ENCODE results near the gene POP4. TPM values are rescaled to one million over a fixed set of nuclear protein-coding genes. Genes with fewer than 3 reads are reported as not detected.

Gene POP4
- total RNA-seq, 4 donors from 2014 or later, result 35.4 to 76.8 (median 62.6) TPM

DNA sequence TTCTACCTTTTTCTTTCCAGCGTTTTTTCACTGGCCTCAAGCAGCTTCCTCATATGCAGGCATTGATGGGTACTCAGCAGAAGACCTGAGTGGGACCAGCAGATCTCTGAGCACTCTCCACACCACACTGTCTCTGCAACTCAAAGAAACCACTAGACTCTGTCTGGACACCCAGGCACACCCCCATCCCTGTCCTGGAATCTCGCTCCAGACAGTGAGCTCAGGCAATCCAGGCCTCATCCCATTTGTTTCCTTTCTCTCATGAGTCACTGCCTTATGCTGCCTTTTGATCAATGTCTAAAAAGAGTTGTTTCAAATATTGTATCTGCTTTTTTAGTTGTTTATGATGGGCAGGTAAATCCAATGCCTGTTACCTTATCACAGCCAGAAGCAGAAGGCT lies 19.7 kb upstream of the POP4 start:
- peaks cover 38% of the 10 kb centered on the region for H3K27me3 ChIP-seq
- no peaks in the 10 kb centered on the region for H3K4me1 ChIP-seq
- H3K4me3 ChIP-seq, result no peak overlapping the region
- H3K36me3 ChIP-seq, result no peaks in the 10 kb centered on the region
- WGBS, result 78% methylated on average over 2 of the region's 2 CpGs
- no peak overlapping the region for H3K27ac ChIP-seq
- no peaks in the 10 kb centered on the region for H3K9me3 ChIP-seq
- TF ChIP-seq POLR2A (IDR thresholded peaks at IDR 0.05) (no peak), POLR2AphosphoS5 (IDR thresholded peaks at IDR 0.05) (no peak), EP300 (IDR thresholded peaks at IDR 0.05) (no peak)
- TF ChIP-seq, protein P1, sequence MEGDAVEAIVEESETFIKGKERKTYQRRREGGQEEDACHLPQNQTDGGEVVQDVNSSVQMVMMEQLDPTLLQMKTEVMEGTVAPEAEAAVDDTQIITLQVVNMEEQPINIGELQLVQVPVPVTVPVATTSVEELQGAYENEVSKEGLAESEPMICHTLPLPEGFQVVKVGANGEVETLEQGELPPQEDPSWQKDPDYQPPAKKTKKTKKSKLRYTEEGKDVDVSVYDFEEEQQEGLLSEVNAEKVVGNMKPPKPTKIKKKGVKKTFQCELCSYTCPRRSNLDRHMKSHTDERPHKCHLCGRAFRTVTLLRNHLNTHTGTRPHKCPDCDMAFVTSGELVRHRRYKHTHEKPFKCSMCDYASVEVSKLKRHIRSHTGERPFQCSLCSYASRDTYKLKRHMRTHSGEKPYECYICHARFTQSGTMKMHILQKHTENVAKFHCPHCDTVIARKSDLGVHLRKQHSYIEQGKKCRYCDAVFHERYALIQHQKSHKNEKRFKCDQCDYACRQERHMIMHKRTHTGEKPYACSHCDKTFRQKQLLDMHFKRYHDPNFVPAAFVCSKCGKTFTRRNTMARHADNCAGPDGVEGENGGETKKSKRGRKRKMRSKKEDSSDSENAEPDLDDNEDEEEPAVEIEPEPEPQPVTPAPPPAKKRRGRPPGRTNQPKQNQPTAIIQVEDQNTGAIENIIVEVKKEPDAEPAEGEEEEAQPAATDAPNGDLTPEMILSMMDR (IDR thresholded peaks at IDR 0.05), result no peak
- no peak for DNase-seq (ENCODE audit: low spot score in 2 of 2)

- DNase-seq (ENCODE audit: low spot score in 2 of 2), result no peak
- H3K27ac ChIP-seq, result no peak overlapping the region
- TF ChIP-seq POLR2AphosphoS5 (IDR thresholded peaks at IDR 0.05) (no peak), EP300 (IDR thresholded peaks at IDR 0.05) (no peak), POLR2A (IDR thresholded peaks at IDR 0.05) (no peak)
- TF ChIP-seq, protein P1 (IDR thresholded peaks at IDR 0.05), result no peak
- no peak overlapping the region for H3K4me3 ChIP-seq
- H3K9me3 ChIP-seq, result no peaks in the 10 kb centered on the region
- 68% methylated on average over 3 of the region's 3 CpGs for WGBS
- H3K27me3 ChIP-seq, result peaks cover 45% of the 10 kb centered on the region
- no peaks in the 10 kb centered on the region for H3K36me3 ChIP-seq
- H3K4me1 ChIP-seq, result no peaks in the 10 kb centered on the region
Observed at GRCh38 chr19:29587059-29587458, 19.0 kb upstream of the POP4 start.

- no peak for TF ChIP-seq POLR2AphosphoS5 (IDR thresholded peaks at IDR 0.05)
- no peak for TF ChIP-seq EP300 (IDR thresholded peaks at IDR 0.05)
- TF ChIP-seq, protein P1 (IDR thresholded peaks at IDR 0.05), result no peak
- TF ChIP-seq POLR2A (IDR thresholded peaks at IDR 0.05), result no peak
- 57% methylated on average over 2 of the region's 2 CpGs for WGBS
- peaks cover 49% of the 10 kb centered on the region for H3K27me3 ChIP-seq
- no peaks in the 10 kb centered on the region for H3K9me3 ChIP-seq
- no peak for DNase-seq (ENCODE audit: low spot score in 2 of 2)
- H3K27ac ChIP-seq, result no peak overlapping the region
- no peaks in the 10 kb centered on the region for H3K36me3 ChIP-seq
- H3K4me1 ChIP-seq, result no peaks in the 10 kb centered on the region
- no peak overlapping the region for H3K4me3 ChIP-seq
Observed at GRCh38 chr19:29587518-29587986, 18.5 kb upstream of the POP4 start.

- H3K36me3 ChIP-seq, result no peaks in the 10 kb centered on the region
- no peak overlapping the region for H3K4me3 ChIP-seq
- no peak overlapping the region for H3K27ac ChIP-seq
- no peaks in the 10 kb centered on the region for H3K4me1 ChIP-seq
- H3K27me3 ChIP-seq, result peaks cover 50% of the 10 kb centered on the region
- TF ChIP-seq POLR2AphosphoS5 (IDR thresholded peaks at IDR 0.05), result no peak
- no peak for TF ChIP-seq POLR2A (IDR thresholded peaks at IDR 0.05)
- no peak for TF ChIP-seq EP300 (IDR thresholded peaks at IDR 0.05)
- TF ChIP-seq, protein P1 (IDR thresholded peaks at IDR 0.05), result no peak
- WGBS, result 88% methylated on average over 2 of the region's 2 CpGs
- no peaks in the 10 kb centered on the region for H3K9me3 ChIP-seq
- DNase-seq (ENCODE audit: low spot score in 2 of 2), result no peak
Observed at GRCh38 chr19:29588095-29588494, 18.0 kb upstream of the POP4 start.

- Histone ChIP-seq H3K4me3 (no peak overlapping the region), H3K9me3 (no peaks in the 10 kb centered on the region), H3K27ac (no peak overlapping the region), H3K4me1 (no peaks in the 10 kb centered on the region), H3K27me3 (peaks cover 51% of the 10 kb centered on the region), H3K36me3 (no peaks in the 10 kb centered on the region)
- WGBS, result 45% methylated on average over 5 of the region's 5 CpGs
- TF ChIP-seq, protein P1 (IDR thresholded peaks at IDR 0.05), result no peak
- TF ChIP-seq POLR2A (IDR thresholded peaks at IDR 0.05), result no peak
- TF ChIP-seq POLR2AphosphoS5 (IDR thresholded peaks at IDR 0.05), result no peak
- TF ChIP-seq EP300 (IDR thresholded peaks at IDR 0.05), result no peak
- DNase-seq (ENCODE audit: low spot score in 2 of 2), result no peak
Observed at GRCh38 chr19:29590278-29590677, 15.8 kb upstream of the POP4 start.

Measured in suprapubic skin (tissue), 4 donors.